Upper lobe of right lung (tissue), 1 donor: ENCODE results near the gene SDK2. TPM values are rescaled to one million over a fixed set of nuclear protein-coding genes. Genes with fewer than 3 reads are reported as not detected.

Experiments
- ATAC-seq: fragments of 200-7000 bp; cut with Tn5 transposase; one replicate; pipeline ENCODE4 v1.9.1; 2020; ENCODE audit warnings: mild to moderate bottlenecking, moderate library complexity
- DNase-seq: peaks from one replicate; pipeline ENCODE4 v3.0.0-alpha.2; 2020
- H3K27ac ChIP-seq: fragments of 200-600 bp; one replicate; pipeline ENCODE4 v1.8.0; 2022
- H3K27me3 ChIP-seq: fragments of 200-600 bp; one replicate; pipeline ENCODE4 v1.8.0; 2022; ENCODE audit warnings: mild to moderate bottlenecking
- H3K36me3 ChIP-seq: fragments of 200-600 bp; one replicate; pipeline ENCODE4 v1.8.0; 2022
- H3K4me1 ChIP-seq: fragments of 200-600 bp; one replicate; pipeline ENCODE4 v1.8.0; 2022
- H3K4me3 ChIP-seq: fragments of 200-600 bp; one replicate; pipeline ENCODE4 v1.8.0; 2022; ENCODE audit warnings: mild to moderate bottlenecking
- H3K9me3 ChIP-seq: fragments of 200-600 bp; one replicate; pipeline ENCODE4 v1.8.0; 2022
- CTCF ChIP-seq: fragments of 200-600 bp; IDR thresholded peaks from one replicate; pipeline ENCODE4 v1.8.0; 2022; ENCODE audit warnings: antibody characterized with exemption
- intact Hi-C: fragments of 100-400 bp; cut with DNase I; formaldehyde crosslinking; loops from one replicate; pipeline ENCODE4 v1.11.0; 2022
- total RNA-seq: library from RNA; stranded (reverse); fragmentation: NEBNext Ultra II Directional; extraction: Animal tissue kit (Norgen Biotek cat#: 25700); gene quantifications from one replicate; pipeline ENCODE4 v1.2.1, GENCODE V29; 2021
- donor health status: DM: no; HTN: yes; CAD: no; lungs with severe emphysema.

Gene SDK2
- total RNA-seq, 1 donor from 2014 or later: 2.3 TPM

DNA sequence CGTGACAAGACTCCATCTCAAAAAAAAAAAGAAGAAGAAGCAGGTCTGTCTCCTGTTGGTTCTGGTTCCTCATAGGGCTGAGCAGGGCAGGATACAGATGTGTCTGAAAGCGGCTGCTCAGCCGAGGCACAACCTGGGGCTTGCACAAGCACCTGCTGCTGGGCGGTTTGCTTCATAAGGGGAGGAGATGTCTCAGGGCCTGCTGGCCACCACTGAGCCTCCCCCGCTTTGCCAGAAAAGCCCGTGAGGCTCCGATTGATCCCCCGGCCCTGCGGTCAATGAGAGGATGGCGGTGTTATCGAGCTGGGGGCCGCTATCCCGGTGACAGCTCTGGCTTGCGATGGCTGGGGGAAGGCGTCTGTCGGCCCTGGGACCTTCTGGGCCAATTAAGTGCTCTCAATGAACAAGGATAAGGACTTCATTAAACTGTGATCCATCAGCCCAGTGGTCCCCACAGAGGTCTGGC, 162.0 kb downstream of the SDK2 start:
- Histone ChIP-seq H3K9me3 (no peaks in the 10 kb centered on the region), H3K27me3 (peaks cover 4% of the 10 kb centered on the region), H3K4me1 (no peaks in the 10 kb centered on the region), H3K36me3 (no peaks in the 10 kb centered on the region), H3K27ac (no peak overlapping the region), H3K4me3 (no peak overlapping the region)
- no peak for DNase-seq
- no peak for TF ChIP-seq CTCF
- intact Hi-C loops: no loop called here
- no peak for ATAC-seq

GRCh38 chr17:73481676-73482075, 162.6 kb downstream of the SDK2 start:
- H3K4me3 ChIP-seq: no peak overlapping the region
- no peak for TF ChIP-seq CTCF
- ATAC-seq (no peak), DNase-seq (no peak)
- H3K27ac ChIP-seq: no peak overlapping the region
- H3K4me1 ChIP-seq: no peaks in the 10 kb centered on the region
- H3K27me3 ChIP-seq: peaks cover 4% of the 10 kb centered on the region
- intact Hi-C loops: no loop called here
- no peaks in the 10 kb centered on the region for H3K36me3 ChIP-seq
- no peaks in the 10 kb centered on the region for H3K9me3 ChIP-seq

- DNase-seq (no peak), ATAC-seq (no peak)
- H3K27ac ChIP-seq: no peak overlapping the region
- no peak for TF ChIP-seq CTCF
- H3K4me3 ChIP-seq: no peak overlapping the region
- H3K27me3 ChIP-seq: peaks cover 4% of the 10 kb centered on the region
- H3K9me3 ChIP-seq: no peaks in the 10 kb centered on the region
- H3K4me1 ChIP-seq: no peaks in the 10 kb centered on the region
- no peaks in the 10 kb centered on the region for H3K36me3 ChIP-seq
- intact Hi-C loops: no loop called here
Measured at GRCh38 chr17:73480740-73481139, 163.5 kb downstream of the SDK2 start.

DNA sequence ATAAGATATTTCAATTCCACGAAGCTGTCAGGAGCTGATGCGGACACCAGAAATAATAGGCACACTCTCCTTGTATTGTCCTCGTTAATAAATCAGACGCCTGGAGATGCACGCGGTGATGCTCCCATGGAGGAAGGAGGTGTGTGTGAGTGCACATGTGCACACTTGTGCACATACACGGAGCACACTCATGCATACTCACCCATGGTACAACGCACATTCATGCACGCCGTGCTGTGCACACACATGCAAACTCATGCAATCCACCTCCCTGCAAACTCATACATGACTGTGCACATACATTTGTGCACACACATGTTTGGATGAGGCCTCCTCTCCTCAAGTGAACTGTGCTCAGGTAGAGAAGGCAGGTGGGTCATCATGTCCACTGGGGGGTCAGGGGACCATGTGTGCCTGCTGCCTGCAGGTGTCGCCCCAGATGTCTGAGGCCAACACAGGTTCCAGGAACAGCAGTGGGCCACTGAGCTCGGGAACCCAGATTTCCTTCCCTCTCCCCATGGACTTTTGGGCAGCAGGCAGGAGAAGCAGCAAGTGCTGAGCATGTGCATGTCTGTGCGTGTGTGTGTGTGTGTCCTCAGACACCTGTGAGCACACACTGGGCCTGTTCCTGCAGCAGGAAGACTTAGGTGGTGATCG, 165.3 kb downstream of the SDK2 start:
- no peak for TF ChIP-seq CTCF
- no peak for ATAC-seq
- no peaks in the 10 kb centered on the region for H3K36me3 ChIP-seq
- no peaks in the 10 kb centered on the region for H3K9me3 ChIP-seq
- no peak for DNase-seq
- H3K4me1 ChIP-seq: no peaks in the 10 kb centered on the region
- no peak overlapping the region for H3K27ac ChIP-seq
- H3K27me3 ChIP-seq: peaks cover 4% of the 10 kb centered on the region
- intact Hi-C loops: no loop called here
- H3K4me3 ChIP-seq: no peak overlapping the region

DNA sequence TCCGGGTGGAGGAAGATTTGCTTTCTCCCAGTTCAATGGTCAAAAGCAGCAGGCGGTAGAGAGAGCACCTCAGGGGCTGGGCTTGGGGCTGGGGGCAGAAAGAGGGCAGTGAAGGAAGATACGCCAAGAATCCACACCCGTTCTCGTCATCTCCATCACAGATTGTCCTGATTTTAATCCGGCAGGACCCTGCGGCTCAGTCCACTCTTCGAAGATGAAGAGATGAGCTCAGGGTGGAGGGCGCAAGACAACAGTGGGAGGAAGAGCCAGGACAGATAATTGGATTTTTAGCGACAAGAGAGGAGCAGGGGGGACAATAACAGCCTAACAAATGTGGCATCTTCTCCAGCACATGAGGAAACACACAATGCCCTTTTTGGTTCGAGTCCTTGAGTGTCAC, 165.9 kb downstream of the SDK2 start:
- no peaks in the 10 kb centered on the region for H3K36me3 ChIP-seq
- H3K4me1 ChIP-seq: no peaks in the 10 kb centered on the region
- no peak overlapping the region for H3K27ac ChIP-seq
- DNase-seq: no peak
- intact Hi-C loops: no loop called here
- H3K9me3 ChIP-seq: no peaks in the 10 kb centered on the region
- no peak for ATAC-seq
- no peak for TF ChIP-seq CTCF
- H3K27me3 ChIP-seq: peaks cover 4% of the 10 kb centered on the region
- H3K4me3 ChIP-seq: no peak overlapping the region

DNA sequence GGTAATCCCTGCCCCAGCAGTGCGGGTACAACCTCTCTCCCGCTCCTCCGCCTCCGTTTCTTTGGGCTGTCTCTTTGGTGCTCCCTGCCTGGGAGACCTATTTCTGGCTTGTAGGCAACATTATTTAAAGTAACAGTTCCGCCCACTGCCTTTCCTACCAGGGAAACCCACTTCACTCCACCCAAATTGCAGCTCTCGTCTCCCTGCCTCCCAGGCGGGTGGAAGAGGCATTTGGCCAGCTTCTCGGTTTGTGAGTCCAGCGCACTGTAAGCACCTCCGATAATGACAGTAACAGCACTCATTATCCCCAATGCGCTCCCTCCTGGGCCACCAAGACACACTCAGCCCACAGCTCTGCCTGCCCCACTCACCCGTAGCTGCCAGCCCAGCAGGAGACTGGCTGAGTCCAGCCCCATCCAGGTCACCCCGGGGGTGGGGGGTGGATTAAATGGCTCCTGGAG, 167.3 kb downstream of the SDK2 start:
- H3K4me3 ChIP-seq: no peak overlapping the region
- no peaks in the 10 kb centered on the region for H3K9me3 ChIP-seq
- no peaks in the 10 kb centered on the region for H3K36me3 ChIP-seq
- ATAC-seq (no peak), DNase-seq (no peak)
- intact Hi-C loops: no loop called here
- TF ChIP-seq CTCF: no peak
- H3K27me3 ChIP-seq: no peaks in the 10 kb centered on the region
- H3K27ac ChIP-seq: no peak overlapping the region
- H3K4me1 ChIP-seq: no peaks in the 10 kb centered on the region
